Measurements from ENCODE around the gene UGGT2. TPM values are rescaled to one million over a fixed set of nuclear protein-coding genes. Genes with fewer than 3 reads are reported as not detected.

The UGGT2 gene
- total RNA-seq, 1 donor from 2014 or later = 33.4 TPM

DNA sequence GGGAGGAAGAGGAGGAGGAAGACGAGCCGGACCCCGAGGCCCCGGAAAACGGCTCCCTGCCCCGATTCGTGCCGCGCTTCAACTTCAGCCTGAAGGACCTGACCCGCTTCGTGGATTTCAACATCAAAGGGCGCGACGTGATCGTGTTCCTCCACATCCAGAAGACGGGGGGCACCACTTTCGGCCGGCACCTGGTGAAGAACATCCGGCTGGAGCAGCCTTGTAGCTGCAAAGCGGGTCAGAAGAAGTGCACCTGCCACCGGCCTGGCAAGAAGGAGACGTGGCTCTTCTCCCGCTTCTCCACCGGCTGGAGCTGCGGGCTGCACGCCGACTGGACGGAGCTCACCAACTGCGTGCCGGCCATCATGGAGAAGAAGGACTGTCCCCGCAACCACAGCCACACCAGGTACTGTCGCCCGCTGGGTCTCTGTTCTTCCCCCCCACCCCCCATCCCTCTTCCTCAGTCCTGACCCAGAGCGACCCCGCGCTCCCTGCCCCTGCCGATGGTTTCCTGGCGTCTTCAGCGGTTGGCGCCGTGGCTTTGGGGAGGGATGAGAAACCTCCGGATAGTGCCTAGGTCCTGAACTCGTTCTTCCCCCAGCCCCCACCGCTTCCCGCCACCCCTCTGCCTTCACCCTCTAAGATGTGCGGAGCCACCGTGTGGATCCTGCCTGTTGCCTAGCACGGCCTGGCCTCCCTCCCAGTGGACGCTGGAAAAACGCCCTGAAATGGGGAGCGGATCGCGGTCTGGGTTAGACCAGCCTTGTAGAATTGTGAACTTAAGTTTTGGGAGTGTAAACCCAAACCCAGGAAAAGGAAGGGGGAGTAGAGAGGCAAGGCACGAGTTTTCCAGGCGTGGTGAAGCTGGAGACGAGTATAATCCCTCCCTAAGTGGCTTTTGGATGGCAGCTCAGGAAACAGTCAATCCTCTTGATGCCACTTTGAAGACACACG lies 38.2 kb upstream of the UGGT2 start:
- H3K9me3 ChIP-seq = no peaks in the 10 kb centered on the region
- intact Hi-C loops (cut with DNase I) = no loop called here
- H3K4me3 ChIP-seq = peak overlapping the region; percentile 29 to 46
- no peak for DNase-seq (ENCODE audit: extremely low spot score in 2 of 2)
- peaks cover 10% of the 10 kb centered on the region for H3K27me3 ChIP-seq
- H3K27ac ChIP-seq = no peak overlapping the region
- H3K4me1 ChIP-seq = peaks cover 15% of the 10 kb centered on the region
- H3K36me3 ChIP-seq = no peaks in the 10 kb centered on the region
- no peak for TF ChIP-seq POLR2A (IDR thresholded peaks at IDR 0.05)
- TF ChIP-seq, protein P1, sequence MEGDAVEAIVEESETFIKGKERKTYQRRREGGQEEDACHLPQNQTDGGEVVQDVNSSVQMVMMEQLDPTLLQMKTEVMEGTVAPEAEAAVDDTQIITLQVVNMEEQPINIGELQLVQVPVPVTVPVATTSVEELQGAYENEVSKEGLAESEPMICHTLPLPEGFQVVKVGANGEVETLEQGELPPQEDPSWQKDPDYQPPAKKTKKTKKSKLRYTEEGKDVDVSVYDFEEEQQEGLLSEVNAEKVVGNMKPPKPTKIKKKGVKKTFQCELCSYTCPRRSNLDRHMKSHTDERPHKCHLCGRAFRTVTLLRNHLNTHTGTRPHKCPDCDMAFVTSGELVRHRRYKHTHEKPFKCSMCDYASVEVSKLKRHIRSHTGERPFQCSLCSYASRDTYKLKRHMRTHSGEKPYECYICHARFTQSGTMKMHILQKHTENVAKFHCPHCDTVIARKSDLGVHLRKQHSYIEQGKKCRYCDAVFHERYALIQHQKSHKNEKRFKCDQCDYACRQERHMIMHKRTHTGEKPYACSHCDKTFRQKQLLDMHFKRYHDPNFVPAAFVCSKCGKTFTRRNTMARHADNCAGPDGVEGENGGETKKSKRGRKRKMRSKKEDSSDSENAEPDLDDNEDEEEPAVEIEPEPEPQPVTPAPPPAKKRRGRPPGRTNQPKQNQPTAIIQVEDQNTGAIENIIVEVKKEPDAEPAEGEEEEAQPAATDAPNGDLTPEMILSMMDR (IDR thresholded peaks at IDR 0.05) = no peak
- TF ChIP-seq POLR2AphosphoS5 (IDR thresholded peaks at IDR 0.05; ENCODE audit: insufficient read depth in 1 of 2, low read depth in 1 of 2) = no peak

DNA sequence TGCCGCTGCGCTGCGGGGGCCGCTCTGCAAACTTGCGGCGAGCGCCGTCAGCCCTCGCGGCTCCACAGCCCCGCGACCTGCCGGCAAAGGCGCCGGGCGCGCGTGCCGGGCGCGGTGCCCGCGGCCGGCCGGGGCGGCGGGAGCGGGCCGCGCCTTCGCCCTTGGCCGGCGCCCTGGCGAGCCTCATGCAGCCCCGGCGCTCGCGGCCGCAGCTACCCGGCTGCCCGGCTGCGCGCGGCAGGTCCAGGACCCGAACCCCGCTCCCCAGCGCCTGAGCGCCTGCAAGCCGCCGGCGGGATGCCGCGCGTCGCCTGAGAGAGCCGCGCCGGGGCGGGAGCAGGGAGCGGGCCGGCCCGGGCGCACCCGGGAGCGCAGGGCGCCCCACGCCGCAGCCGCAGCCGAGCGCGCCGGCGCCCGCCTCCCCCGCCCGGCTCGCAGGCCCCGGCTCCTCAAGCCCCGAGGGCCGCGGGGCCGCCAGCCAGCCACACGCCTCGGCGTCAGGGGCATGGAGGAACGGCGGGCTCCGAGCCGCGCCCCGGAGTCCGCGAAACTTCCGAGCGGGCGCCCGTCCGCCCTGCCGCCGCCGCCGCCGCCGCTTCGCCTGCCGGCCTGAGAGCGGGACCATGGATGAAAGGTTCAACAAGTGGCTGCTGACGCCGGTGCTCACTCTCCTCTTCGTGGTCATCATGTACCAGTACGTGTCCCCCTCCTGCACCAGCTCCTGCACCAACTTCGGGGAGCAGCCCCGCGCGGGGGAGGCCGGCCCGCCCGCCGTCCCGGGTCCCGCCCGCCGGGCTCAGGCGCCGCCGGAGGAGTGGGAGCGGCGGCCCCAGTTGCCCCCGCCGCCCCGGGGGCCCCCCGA lies 37.3 kb upstream of the UGGT2 start:
- no peak overlapping the region for H3K27ac ChIP-seq
- no peak for DNase-seq (ENCODE audit: extremely low spot score in 2 of 2)

DNA sequence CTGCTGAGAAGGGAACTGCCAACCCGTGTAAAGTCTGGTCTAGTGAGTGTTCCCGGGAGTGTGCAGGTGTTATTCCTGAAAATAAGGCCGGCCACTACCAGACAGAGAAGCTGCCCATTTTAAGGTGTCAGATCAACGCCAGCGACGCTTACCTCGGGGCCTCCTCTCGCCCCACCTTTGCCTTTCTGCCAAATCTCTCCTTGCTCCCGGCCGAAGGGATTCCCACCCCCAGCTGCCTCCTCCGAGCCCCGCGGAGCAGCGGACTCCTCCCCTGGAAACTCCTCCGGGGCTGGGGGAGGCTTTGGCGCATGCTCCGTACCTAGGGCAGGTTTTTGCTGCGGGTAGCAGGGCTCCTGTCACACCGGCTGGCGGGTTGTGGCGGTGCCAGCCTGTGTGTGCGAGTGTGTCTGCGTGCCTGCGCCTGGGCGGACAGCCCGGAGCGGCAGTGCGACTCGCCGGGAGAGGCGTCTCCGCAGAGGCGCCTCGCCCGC lies 36.6 kb upstream of the UGGT2 start, which contains the start of gene HS6ST3:
HS6ST3 (plus strand) TSS at position 359 of the 491 bp plus-strand sequence.
- Histone ChIP-seq H3K4me1 (peaks cover 15% of the 10 kb centered on the region), H3K27me3 (peaks cover 10% of the 10 kb centered on the region), H3K36me3 (no peaks in the 10 kb centered on the region), H3K4me3 (peak within 1 kb of the TSS; percentile 29 to 46), H3K9me3 (no peaks in the 10 kb centered on the region), H3K27ac (no peak within 1 kb of the TSS)
- intact Hi-C loops (cut with DNase I) = no loop called here
- TF ChIP-seq POLR2A (IDR thresholded peaks at IDR 0.05) = no peak
- TF ChIP-seq POLR2AphosphoS5 (IDR thresholded peaks at IDR 0.05; ENCODE audit: insufficient read depth in 1 of 2, low read depth in 1 of 2) = no peak
- TF ChIP-seq, protein P1 (IDR thresholded peaks at IDR 0.05) = no peak
- DNase-seq (ENCODE audit: extremely low spot score in 2 of 2) = no peak

More for the DNA sequence above, 37.3 kb upstream of the UGGT2 start:
- Histone ChIP-seq H3K4me1 (peaks cover 15% of the 10 kb centered on the region), H3K4me3 (peak overlapping the region; percentile 29 to 46), H3K27me3 (peaks cover 10% of the 10 kb centered on the region), H3K9me3 (no peaks in the 10 kb centered on the region), H3K36me3 (no peaks in the 10 kb centered on the region)
- TF ChIP-seq POLR2A (IDR thresholded peaks at IDR 0.05) (no peak), POLR2AphosphoS5 (IDR thresholded peaks at IDR 0.05; ENCODE audit: insufficient read depth in 1 of 2, low read depth in 1 of 2) (no peak)
- TF ChIP-seq, protein P1 (IDR thresholded peaks at IDR 0.05) = no peak
- intact Hi-C loops (cut with DNase I) = no loop called here

DNA sequence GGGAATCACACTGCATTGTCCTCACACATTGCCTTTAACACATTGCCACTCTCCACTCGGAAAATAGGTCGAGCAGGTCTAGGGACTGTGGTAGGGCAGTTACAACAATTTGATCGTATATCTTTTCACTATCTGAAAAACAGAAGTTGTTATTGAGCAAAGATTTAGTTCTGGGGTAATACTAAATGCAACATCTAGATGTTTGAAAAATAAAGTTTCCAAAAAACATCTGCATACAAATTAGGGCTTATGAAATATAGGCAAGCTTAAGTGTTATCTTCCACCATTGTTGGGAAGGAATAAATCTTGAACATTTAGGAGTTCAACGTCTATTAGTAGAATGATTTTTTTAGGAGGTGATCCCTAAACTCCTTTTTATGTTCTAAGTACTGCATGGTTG lies 35.9 kb upstream of the UGGT2 start:
- Histone ChIP-seq H3K9me3 (no peaks in the 10 kb centered on the region), H3K4me3 (no peak overlapping the region), H3K27me3 (peaks cover 10% of the 10 kb centered on the region), H3K27ac (no peak overlapping the region), H3K36me3 (no peaks in the 10 kb centered on the region), H3K4me1 (peaks cover 15% of the 10 kb centered on the region)
- TF ChIP-seq POLR2A (IDR thresholded peaks at IDR 0.05) (no peak), POLR2AphosphoS5 (IDR thresholded peaks at IDR 0.05; ENCODE audit: insufficient read depth in 1 of 2, low read depth in 1 of 2) (no peak)
- TF ChIP-seq, protein P1 (IDR thresholded peaks at IDR 0.05) = no peak
- no peak for DNase-seq (ENCODE audit: extremely low spot score in 2 of 2)
- intact Hi-C loops (cut with DNase I) = no loop called here
